Lung (tissue), 12 donors: ENCODE results near the gene NEK7. TPM values are rescaled to one million over a fixed set of nuclear protein-coding genes. Genes with fewer than 3 reads are reported as not detected.
"Not testable (repeated sequence)": the region's sequence is repeated elsewhere in the genome, so short reads cannot be mapped to it uniquely, and the experiment has no call there.

Experiments used
- ATAC-seq: fragments of 200-7000 bp; cut with Tn5 transposase; one replicate; pipeline ENCODE4 v1.9.1; 2020; ENCODE audit warnings: moderate number of reproducible peaks; ENCODE audit not compliant: insufficient read depth, low FRiP score
- DNase-seq, 3 donors: peaks; one replicate each; pipeline ENCODE4 v3.0.0-alpha.2; 2013 to 2017
- H3K27ac ChIP-seq, 2 donors: one replicate each; pipeline ENCODE4 v1.5.1; 2013; ENCODE audit warnings: mild to moderate bottlenecking in 2 of 2, moderate library complexity in 2 of 2, control low read depth in 1 of 2, inconsistent platforms in 1 of 2, low read depth in 1 of 2, low read length in 1 of 2
- H3K27me3 ChIP-seq, 3 donors: one replicate each; pipeline ENCODE4 v1.5.1; 2013; ENCODE audit warnings: low read length in 2 of 3; ENCODE audit not compliant: control insufficient read depth in 3 of 3, insufficient read depth in 3 of 3
- H3K36me3 ChIP-seq, 4 donors: one replicate each; pipeline ENCODE4 v1.5.1; 2013; ENCODE audit warnings: low read length in 4 of 4, mild to moderate bottlenecking in 1 of 4, moderate library complexity in 1 of 4; ENCODE audit not compliant: control insufficient read depth in 4 of 4, insufficient read depth in 4 of 4
- H3K4me1 ChIP-seq, 5 donors: one replicate each; pipeline ENCODE4 v1.5.1; 2013; ENCODE audit warnings: low read length in 5 of 5, mild to moderate bottlenecking in 2 of 5, moderate library complexity in 1 of 5; ENCODE audit not compliant: control insufficient read depth in 5 of 5, insufficient read depth in 5 of 5
- H3K4me3 ChIP-seq: one replicate; pipeline ENCODE4 v1.5.1; 2013; ENCODE audit warnings: mild to moderate bottlenecking, control low read depth, moderate library complexity
- H3K9ac ChIP-seq, 2 donors: one replicate each; pipeline ENCODE4 v1.5.1; 2013; ENCODE audit warnings: low read length in 2 of 2, control low read depth in 1 of 2; ENCODE audit not compliant: insufficient read depth in 1 of 2
- H3K9me3 ChIP-seq, 4 donors: one replicate each; pipeline ENCODE4 v1.5.1; 2013; ENCODE audit warnings: low read length in 3 of 4, mild to moderate bottlenecking in 1 of 4, moderate library complexity in 1 of 4; ENCODE audit not compliant: control insufficient read depth in 4 of 4, insufficient read depth in 3 of 4
- WGBS, 2 donors: extraction: QIAGEN DNeasy Blood & Tissue Kit; methylation state at CpG; one replicate each; pipeline ENCODE4 v1.1.7; 2013; 5-methylcytosine and 5-hydroxymethylcytosine counted together
- polyA plus RNA-seq, 2 donors: library from polyadenylated mRNA; stranded (reverse); fragments of 200-250 nt; gene quantifications; one replicate each; pipeline ENCODE4 v1.2.1, GENCODE V29; 2013
- total RNA-seq, 2 donors: library from RNA; depleted of rRNA in 1 of 2; stranded (reverse); fragments of >200 nt in 1 of 2; gene quantifications; one replicate each; pipeline ENCODE4 v1.2.1, GENCODE V29; 2014 to 2021
- TF ChIP-seq, protein P1 (sequence below): IDR thresholded peaks from 2 replicates; pipeline ENCODE4 v1.5.1; 2012; ENCODE audit warnings: mild to moderate bottlenecking; ENCODE audit errors: control extremely low read depth, extremely low read depth
- donor health status: control.
- donor health status: control.
- donor health status: Bipolar disorder and iron deficiency.
- donor health status: healthy.
- donor health status: DM: yes; HTN: yes; CAD: no.

Gene NEK7
- total and polyA plus RNA-seq, 4 donors, result 23.9 to 132 (median 64.2) TPM

DNA sequence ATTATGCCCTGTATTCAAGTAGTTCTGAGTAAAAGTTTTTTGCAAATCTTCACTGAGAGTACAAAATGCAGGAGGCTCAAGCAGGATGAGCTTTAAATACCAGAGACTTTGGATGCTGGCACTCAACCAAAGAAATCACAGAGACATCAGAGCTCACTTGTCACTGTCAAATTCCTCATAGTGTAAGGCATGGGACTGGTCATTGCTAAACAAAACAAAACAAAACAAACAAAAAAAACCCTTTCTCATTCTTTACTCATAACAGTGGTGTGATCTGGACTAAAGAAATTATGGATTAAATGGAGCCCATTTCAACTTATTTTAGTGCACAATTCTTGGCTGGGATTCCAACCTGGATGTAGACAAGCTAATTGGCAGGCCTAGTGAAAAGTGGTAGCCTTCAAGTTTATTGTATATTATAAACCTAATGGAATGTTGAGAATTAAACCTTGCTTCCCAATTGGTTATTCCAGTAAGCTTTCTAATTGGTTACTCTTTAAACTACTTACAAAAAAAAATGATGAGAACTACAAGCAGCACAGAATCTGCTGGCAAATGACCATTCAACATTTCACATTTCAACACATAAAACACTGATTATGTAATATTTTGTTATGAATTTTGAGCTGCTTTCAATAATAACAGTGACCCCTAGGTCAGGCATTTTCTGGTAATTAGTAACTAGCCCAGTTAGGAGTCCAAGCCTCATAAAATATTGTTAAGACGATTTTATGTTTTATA is 30.6 kb upstream of the NEK7 start:
- Histone ChIP-seq H3K36me3 (no peaks in the 10 kb centered on the region), H3K4me3 (no peak overlapping the region), H3K9me3 (no peaks in the 10 kb centered on the region), H3K27ac (no peak overlapping the region), H3K27me3 (no peaks in the 10 kb centered on the region), H3K9ac (no peak overlapping the region), H3K4me1 (peaks cover 0 to 17% (median 2%) of the 10 kb centered on the region in 5 donors)
- peak; percentile 21 to 73 (median 72) for DNase-seq
- no peak for ATAC-seq
- TF ChIP-seq, protein P1, sequence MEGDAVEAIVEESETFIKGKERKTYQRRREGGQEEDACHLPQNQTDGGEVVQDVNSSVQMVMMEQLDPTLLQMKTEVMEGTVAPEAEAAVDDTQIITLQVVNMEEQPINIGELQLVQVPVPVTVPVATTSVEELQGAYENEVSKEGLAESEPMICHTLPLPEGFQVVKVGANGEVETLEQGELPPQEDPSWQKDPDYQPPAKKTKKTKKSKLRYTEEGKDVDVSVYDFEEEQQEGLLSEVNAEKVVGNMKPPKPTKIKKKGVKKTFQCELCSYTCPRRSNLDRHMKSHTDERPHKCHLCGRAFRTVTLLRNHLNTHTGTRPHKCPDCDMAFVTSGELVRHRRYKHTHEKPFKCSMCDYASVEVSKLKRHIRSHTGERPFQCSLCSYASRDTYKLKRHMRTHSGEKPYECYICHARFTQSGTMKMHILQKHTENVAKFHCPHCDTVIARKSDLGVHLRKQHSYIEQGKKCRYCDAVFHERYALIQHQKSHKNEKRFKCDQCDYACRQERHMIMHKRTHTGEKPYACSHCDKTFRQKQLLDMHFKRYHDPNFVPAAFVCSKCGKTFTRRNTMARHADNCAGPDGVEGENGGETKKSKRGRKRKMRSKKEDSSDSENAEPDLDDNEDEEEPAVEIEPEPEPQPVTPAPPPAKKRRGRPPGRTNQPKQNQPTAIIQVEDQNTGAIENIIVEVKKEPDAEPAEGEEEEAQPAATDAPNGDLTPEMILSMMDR, result no peak
- WGBS, 2 donors, result 61 to 76% methylated on average over 1 of the region's 1 CpG

DNA sequence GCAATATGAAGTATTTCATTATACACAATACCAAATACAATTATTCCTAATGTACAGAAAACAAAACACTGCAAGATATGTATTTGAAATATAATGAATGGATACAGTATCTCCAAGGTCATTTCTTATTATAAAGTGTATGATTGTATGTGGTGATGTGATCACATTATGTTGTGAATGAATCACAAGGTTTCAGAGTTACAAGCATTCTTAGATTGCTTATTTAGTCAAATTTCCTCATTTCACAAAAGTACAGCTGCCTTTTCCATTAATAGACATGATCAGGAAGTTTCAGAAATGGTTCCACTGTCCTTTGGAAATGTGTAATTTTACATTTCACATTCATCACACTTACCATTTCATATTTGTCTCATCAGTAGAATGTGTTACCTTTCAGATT is 28.3 kb upstream of the NEK7 start:
- Histone ChIP-seq H3K27ac (no peak overlapping the region), H3K4me1 (peaks cover 0 to 7% (median 2%) of the 10 kb centered on the region in 5 donors), H3K27me3 (no peaks in the 10 kb centered on the region), H3K36me3 (no peaks in the 10 kb centered on the region), H3K9me3 (no peaks in the 10 kb centered on the region), H3K4me3 (no peak overlapping the region), H3K9ac (no peak overlapping the region)
- ATAC-seq (no peak), DNase-seq (no peak)
- TF ChIP-seq, protein P1, result no peak

DNA sequence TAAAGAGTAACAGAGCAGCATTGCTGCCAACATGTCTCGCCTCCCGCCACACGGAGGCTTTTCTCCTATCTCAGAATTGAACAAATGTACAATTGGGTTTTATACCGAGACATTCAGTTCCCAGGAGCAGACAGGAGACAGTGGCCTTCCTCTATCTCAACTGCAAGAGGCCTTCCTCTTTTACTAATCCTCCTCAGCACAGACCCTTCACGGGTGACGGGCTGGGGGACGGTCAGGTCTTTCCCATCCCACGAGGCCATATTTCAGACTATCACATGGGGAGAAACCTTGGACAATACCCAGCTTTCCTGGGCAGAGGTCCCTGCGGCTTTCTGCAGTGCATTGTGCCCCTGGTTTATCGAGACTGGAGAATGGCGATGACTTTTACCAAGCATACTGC is 26.7 kb upstream of the NEK7 start:
- 89 to 95% methylated on average over 11 of the region's 11 CpGs for WGBS, 2 donors

DNA sequence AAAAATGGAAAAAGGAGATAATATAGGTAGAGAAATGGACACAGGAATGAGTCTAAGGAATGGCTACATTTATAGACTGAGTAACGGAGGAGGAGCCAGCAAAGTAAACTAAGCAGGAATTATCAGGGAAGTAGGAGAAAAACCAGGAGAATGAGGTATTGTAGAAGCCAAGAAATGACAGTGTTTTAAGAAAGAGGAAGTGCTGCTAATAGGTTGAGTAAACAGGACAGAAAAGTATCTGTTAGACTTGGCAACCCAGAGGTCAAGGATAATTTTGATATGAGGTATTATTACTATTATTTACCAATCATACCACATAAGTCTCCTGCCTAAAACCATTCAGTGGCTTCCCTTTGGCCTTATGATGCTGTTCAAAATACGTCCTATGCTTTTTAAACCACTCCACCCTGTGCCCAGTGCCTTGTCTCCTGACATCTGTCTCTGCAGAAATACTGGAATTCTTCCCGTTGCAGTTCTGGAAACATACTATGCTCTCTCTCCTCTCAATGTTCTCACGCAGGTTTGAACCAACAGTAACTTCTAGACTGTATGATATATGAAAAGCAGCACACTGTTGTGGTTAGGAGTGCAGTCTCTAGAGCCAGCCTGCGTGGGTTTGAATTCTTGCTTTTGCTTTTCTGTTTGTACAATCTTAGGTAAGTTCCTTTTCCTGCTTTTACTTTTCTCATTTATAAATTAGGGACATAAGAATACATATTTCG is 24.6 kb upstream of the NEK7 start:
- no peaks in the 10 kb centered on the region for H3K27me3 ChIP-seq
- H3K27ac ChIP-seq, result no peak overlapping the region
- H3K4me1 ChIP-seq, result peaks cover 0 to 2% (median 0%) of the 10 kb centered on the region in 5 donors
- H3K4me3 ChIP-seq, result no peak overlapping the region
- TF ChIP-seq, protein P1, result no peak
- DNase-seq (no peak), ATAC-seq (no peak)
- H3K9me3 ChIP-seq, result no peaks in the 10 kb centered on the region
- no peak overlapping the region for H3K9ac ChIP-seq
- H3K36me3 ChIP-seq, result no peaks in the 10 kb centered on the region
- 63 to 76% methylated on average over 6 of the region's 6 CpGs for WGBS, 2 donors

More for the DNA sequence above, 26.7 kb upstream of the NEK7 start:
- ATAC-seq, H3K9me3 ChIP-seq, H3K27ac ChIP-seq, DNase-seq, H3K27me3 ChIP-seq, H3K36me3 ChIP-seq, H3K4me1 ChIP-seq, H3K9ac ChIP-seq, H3K4me3 ChIP-seq: not testable (repeated sequence)
